Pancreas (tissue), 10 donors: ENCODE results near the gene VWA8. TPM values are rescaled to one million over a fixed set of nuclear protein-coding genes. Genes with fewer than 3 reads are reported as not detected.
"Not testable (repeated sequence)": the region's sequence is repeated elsewhere in the genome, so short reads cannot be mapped to it uniquely, and the experiment has no call there.

Experiments
- ATAC-seq, 4 donors: fragments of 200-7000 bp; cut with Tn5 transposase; one replicate each; pipeline versions ENCODE4 v1.8.0 to v1.9.1; 2020; ENCODE audit warnings: mild to moderate bottlenecking in 4 of 4, moderate library complexity in 4 of 4
- DNase-seq, 6 donors: peaks; one replicate each; pipeline ENCODE4 v3.0.0-alpha.2; 2020
- FAIRE-seq: peaks from 2 replicates; lab custom pipeline; 2012; peaks lifted over from hg19 to GRCh38; lab: Jason Lieb, UNC
- H3K27ac ChIP-seq, 4 donors: fragments of 200-600 bp; sonication (generic); 1 replicate in 3 of 4; 2 replicates in 1 of 4; pipeline versions ENCODE4 v1.5.0 to v1.8.0; 2020
- H3K27me3 ChIP-seq, 4 donors: fragments of 200-600 bp; one replicate each; pipeline ENCODE4 v1.8.0; 2021
- H3K36me3 ChIP-seq, 3 donors: fragments of 200-600 bp; sonication (generic) in 1 of 3; one replicate each; pipeline versions ENCODE4 v1.5.0 to v1.8.0; 2020 to 2021
- H3K4me1 ChIP-seq, 3 donors: fragments of 200-600 bp; one replicate each; pipeline ENCODE4 v1.8.0; 2021
- H3K4me3 ChIP-seq, 4 donors: fragments of 200-600 bp; sonication (generic) in 2 of 4; one replicate each; pipeline versions ENCODE4 v1.5.0 to v1.8.0; 2020 to 2021
- H3K9me3 ChIP-seq, 4 donors: fragments of 200-600 bp; one replicate each; pipeline ENCODE4 v1.8.0; 2021
- WGBS, 2 donors: extraction: QIAGEN DNeasy Blood & Tissue Kit; methylation state at CpG; one replicate each; pipeline ENCODE4 v1.1.7; 2013; 5-methylcytosine and 5-hydroxymethylcytosine counted together
- intact Hi-C, 3 donors: fragments of 100-400 bp; cut with DNase I; formaldehyde crosslinking; loops; one replicate each; pipeline versions ENCODE4 v1.11.1 to v1.14.2; 2022
- polyA plus RNA-seq, 2 donors: library from polyadenylated mRNA; stranded (reverse); fragments of 200-250 nt; gene quantifications; one replicate each; pipeline ENCODE4 v1.2.3, GENCODE V29; 2013
- total RNA-seq, 6 donors: library from RNA; stranded (reverse); fragmentation: NEBNext Ultra II Directional in 4 of 6; extraction: Animal tissue kit (Norgen Biotek cat#: 25700) in 4 of 6; gene quantifications; one replicate each; pipeline versions ENCODE4 v1.2.1 to v1.2.4, GENCODE V29; 2021 to 2023
- TF ChIP-seq, protein P1 (sequence below), 4 donors: fragments of 200-600 bp; sonication (generic) in 3 of 4; IDR thresholded peaks; one replicate each; pipeline versions ENCODE4 v1.5.0 to v1.8.0; 2021; ENCODE audit warnings: antibody characterized with exemption in 4 of 4
- donor health status: healthy with polysubstance abuse.
- donor health status: DM: no; HTN: no; CAD: no; lungs with moderate emphysema.
- donor health status: DM: no; HTN: no; CAD: no.
- donor health status: control.
- donor health status: control.
- donor health status: Bipolar disorder and iron deficiency.
- donor health status: DM: yes; HTN: yes; CAD: no.
- donor health status: DM: no; HTN: no; CAD: no.
- donor health status: DM: no; HTN: no; CAD: no.
- donor health status: DM: yes; HTN: yes; CAD: no.

The VWA8 gene
- total and polyA plus RNA-seq, 8 donors = 3.3 to 15.8 (median 9.2) TPM

- Histone ChIP-seq H3K4me3 (no peak overlapping the region), H3K4me1 (no peaks in the 10 kb centered on the region), H3K36me3 (no peaks in the 10 kb centered on the region), H3K9me3 (no peaks in the 10 kb centered on the region), H3K27me3 (no peaks in the 10 kb centered on the region), H3K27ac (no peak overlapping the region)
- intact Hi-C loops = no loop called here
- 96 to 97% methylated on average over 4 of the region's 4 CpGs for WGBS, 2 donors
- FAIRE-seq = no peak
- TF ChIP-seq, protein P1, sequence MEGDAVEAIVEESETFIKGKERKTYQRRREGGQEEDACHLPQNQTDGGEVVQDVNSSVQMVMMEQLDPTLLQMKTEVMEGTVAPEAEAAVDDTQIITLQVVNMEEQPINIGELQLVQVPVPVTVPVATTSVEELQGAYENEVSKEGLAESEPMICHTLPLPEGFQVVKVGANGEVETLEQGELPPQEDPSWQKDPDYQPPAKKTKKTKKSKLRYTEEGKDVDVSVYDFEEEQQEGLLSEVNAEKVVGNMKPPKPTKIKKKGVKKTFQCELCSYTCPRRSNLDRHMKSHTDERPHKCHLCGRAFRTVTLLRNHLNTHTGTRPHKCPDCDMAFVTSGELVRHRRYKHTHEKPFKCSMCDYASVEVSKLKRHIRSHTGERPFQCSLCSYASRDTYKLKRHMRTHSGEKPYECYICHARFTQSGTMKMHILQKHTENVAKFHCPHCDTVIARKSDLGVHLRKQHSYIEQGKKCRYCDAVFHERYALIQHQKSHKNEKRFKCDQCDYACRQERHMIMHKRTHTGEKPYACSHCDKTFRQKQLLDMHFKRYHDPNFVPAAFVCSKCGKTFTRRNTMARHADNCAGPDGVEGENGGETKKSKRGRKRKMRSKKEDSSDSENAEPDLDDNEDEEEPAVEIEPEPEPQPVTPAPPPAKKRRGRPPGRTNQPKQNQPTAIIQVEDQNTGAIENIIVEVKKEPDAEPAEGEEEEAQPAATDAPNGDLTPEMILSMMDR (IDR thresholded peaks at IDR 0.05) = no peak
- no peak for DNase-seq
- no peak for ATAC-seq
These were observed 69.8 kb downstream of the VWA8 start for GRCh38 chr13:41891119-41891518.

DNA sequence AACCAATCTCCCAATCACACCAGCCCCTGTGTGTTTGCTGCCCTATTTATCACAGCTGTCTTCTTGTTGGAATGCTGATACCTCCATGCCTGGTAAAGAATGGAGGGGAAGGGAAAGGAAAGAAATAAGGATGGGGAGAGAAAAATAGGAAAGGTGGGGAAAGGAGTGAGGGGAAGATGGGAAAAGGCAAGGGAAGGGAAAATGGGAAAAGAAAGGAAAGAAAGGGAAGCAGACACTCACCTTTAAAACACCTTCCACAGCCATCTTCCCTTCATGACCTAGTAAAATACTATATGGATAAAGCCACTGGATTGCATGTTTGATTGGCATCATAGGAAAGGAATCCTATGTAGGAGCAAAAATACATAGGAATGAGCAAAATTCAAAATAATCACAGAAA, 77.8 kb downstream of the VWA8 start:
- no peak for ATAC-seq
- Histone ChIP-seq H3K27ac (no peak overlapping the region), H3K4me3 (no peak overlapping the region), H3K4me1 (no peaks in the 10 kb centered on the region), H3K9me3 (no peaks in the 10 kb centered on the region), H3K36me3 (peaks cover 0 to 12% (median 2%) of the 10 kb centered on the region in 3 donors), H3K27me3 (no peaks in the 10 kb centered on the region)
- intact Hi-C loops = no loop called here
- TF ChIP-seq, protein P1 (IDR thresholded peaks at IDR 0.05) = no peak
- no peak for FAIRE-seq
- no peak for DNase-seq

- intact Hi-C loops, H3K27ac ChIP-seq, ATAC-seq: not testable (repeated sequence)
These were observed 79.0 kb downstream of the VWA8 start for GRCh38 chr13:41881890-41882289.

DNA sequence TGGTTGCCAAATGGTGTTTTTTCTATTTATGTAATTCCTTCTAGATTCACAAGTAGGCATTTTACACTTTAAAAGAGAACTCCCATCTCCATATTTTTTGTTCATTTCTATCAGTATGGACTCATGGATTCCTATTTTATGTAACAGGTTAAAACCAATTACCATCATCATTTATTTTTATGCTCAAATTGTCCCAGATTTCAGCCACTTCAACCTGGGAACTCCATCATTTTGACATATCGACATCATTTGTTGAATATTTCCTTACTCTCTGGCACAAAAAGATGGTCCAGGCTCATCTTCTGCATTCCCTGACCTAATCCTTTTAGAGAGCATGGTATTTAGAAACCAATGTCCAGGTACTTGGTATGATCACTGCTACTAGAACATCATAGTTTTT, 79.9 kb downstream of the VWA8 start:
- 97 to 99% methylated on average over 1 of the region's 1 CpG for WGBS, 2 donors
- TF ChIP-seq, protein P1 (IDR thresholded peaks at IDR 0.05) = no peak
- H3K27me3 ChIP-seq = no peaks in the 10 kb centered on the region
- ATAC-seq (no peak), DNase-seq (no peak), FAIRE-seq (no peak)
- intact Hi-C loops = no loop called here
- no peak overlapping the region for H3K27ac ChIP-seq
- no peaks in the 10 kb centered on the region for H3K4me1 ChIP-seq
- H3K36me3 ChIP-seq = peaks cover 0 to 12% (median 2%) of the 10 kb centered on the region in 3 donors
- no peak overlapping the region for H3K4me3 ChIP-seq
- H3K9me3 ChIP-seq = no peaks in the 10 kb centered on the region

More at GRCh38 chr13:41881890-41882289, 79.0 kb downstream of the VWA8 start:
- H3K9me3 ChIP-seq, H3K27me3 ChIP-seq, H3K4me1 ChIP-seq, H3K4me3 ChIP-seq, FAIRE-seq: not testable (repeated sequence)
- peaks cover 0 to 12% (median 2%) of the 10 kb centered on the region in 3 donors for H3K36me3 ChIP-seq
- 98 to 100% methylated on average over 15 to 28 of the region's 32 CpGs for WGBS, 2 donors
- DNase-seq = peak in 1 of 6 donors; percentile 62

DNA sequence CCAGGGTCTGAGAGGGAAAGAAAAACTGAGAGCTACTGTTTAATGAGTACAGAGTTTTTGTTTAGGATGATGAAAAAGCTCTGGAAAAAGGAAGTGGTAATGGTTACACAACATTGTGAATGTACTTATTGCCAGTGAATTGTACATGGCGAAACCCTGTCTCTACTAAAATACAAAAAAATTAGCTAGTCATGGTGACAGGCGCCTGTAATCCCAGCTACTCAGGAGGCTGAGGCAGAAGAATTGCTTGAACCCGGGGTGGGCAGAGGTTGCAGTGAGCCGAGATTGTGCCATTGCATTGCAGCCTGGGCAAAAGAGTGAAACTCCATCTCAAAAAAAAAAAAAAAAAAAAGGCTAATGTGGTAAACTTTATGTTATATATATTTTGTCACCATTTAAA, 96.3 kb downstream of the VWA8 start:
- intact Hi-C loops = no loop called here
- no peak for DNase-seq
- no peaks in the 10 kb centered on the region for H3K4me1 ChIP-seq
- peak in 2 of 4 donors; percentile 28 to 46 for ATAC-seq
- H3K9me3 ChIP-seq = no peaks in the 10 kb centered on the region
- FAIRE-seq = no peak
- H3K27me3 ChIP-seq = no peaks in the 10 kb centered on the region
- no peak overlapping the region for H3K4me3 ChIP-seq
- H3K36me3 ChIP-seq = peaks cover 0 to 9% (median 0%) of the 10 kb centered on the region in 3 donors
- TF ChIP-seq, protein P1 (IDR thresholded peaks at IDR 0.05) = no peak
- 92 to 97% methylated on average over 4 of the region's 4 CpGs for WGBS, 2 donors
- no peak overlapping the region for H3K27ac ChIP-seq

GRCh38 chr13:41862659-41863058, 98.2 kb downstream of the VWA8 start:
- H3K27ac ChIP-seq, DNase-seq, H3K36me3 ChIP-seq, intact Hi-C loops, ATAC-seq, H3K4me3 ChIP-seq, H3K4me1 ChIP-seq, H3K27me3 ChIP-seq, H3K9me3 ChIP-seq, FAIRE-seq: not testable (repeated sequence)
